NCI-H82 (cell line): ENCODE results near the gene TUBB3.
"Not testable (repeated sequence)": the region's sequence is repeated elsewhere in the genome, so short reads cannot be mapped to it uniquely, and the experiment has no call there.

Experiments
- DNase-seq: peaks from one replicate; lab custom pipeline; 2025; lab: John Stamatoyannopoulos, UW

The TUBB3 gene

DNA sequence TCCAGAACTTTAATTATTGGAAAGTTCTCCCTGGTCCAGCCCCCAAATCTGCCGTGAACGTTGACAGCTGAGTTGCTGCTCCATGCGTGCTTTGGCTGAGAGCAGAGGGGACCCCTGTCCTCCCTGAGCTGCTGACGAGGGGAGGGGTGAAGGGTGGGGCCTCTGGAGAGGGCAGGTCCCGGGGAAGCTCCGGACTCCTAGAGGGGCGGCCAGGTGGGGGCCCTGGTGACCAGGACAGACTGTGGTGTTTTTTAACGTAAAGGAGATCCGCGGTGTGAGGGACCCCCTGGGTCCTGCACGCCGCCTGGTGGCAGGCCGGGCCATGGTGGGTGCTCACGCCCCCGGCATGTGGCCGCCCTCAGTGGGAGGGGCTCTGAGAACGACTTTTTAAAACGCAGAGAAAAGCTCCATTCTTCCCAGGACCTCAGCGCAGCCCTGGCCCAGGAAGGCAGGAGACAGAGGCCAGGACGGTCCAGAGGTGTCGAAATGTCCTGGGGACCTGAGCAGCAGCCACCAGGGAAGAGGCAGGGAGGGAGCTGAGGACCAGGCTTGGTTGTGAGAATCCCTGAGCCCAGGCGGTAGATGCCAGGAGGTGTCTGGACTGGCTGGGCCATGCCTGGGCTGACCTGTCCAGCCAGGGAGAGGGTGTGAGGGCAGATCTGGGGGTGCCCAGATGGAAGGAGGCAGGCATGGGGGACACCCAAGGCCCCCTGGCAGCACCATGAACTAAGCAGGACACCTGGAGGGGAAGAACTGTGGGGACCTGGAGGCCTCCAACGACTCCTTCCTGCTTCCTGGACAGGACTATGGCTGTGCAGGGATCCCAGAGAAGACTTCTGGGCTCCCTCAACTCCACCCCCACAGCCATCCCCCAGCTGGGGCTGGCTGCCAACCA lies 4.4 kb upstream of the TUBB3 start, which contains the start of gene MC1R:
Gene MC1R (plus strand): TSS at position 410 of the 895 bp plus-strand sequence. CDS start 397 bp downstream, at position 807.
- peak; percentile 72 for DNase-seq

DNA sequence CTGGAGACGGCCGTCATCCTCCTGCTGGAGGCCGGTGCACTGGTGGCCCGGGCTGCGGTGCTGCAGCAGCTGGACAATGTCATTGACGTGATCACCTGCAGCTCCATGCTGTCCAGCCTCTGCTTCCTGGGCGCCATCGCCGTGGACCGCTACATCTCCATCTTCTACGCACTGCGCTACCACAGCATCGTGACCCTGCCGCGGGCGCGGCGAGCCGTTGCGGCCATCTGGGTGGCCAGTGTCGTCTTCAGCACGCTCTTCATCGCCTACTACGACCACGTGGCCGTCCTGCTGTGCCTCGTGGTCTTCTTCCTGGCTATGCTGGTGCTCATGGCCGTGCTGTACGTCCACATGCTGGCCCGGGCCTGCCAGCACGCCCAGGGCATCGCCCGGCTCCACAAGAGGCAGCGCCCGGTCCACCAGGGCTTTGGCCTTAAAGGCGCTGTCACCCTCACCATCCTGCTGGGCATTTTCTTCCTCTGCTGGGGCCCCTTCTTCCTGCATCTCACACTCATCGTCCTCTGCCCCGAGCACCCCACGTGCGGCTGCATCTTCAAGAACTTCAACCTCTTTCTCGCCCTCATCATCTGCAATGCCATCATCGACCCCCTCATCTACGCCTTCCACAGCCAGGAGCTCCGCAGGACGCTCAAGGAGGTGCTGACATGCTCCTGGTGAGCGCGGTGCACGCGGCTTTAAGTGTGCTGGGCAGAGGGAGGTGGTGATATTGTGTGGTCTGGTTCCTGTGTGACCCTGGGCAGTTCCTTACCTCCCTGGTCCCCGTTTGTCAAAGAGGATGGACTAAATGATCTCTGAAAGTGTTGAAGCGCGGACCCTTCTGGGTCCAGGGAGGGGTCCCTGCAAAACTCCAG lies 3.4 kb upstream of the TUBB3 start:
- DNase-seq: no peak

DNA sequence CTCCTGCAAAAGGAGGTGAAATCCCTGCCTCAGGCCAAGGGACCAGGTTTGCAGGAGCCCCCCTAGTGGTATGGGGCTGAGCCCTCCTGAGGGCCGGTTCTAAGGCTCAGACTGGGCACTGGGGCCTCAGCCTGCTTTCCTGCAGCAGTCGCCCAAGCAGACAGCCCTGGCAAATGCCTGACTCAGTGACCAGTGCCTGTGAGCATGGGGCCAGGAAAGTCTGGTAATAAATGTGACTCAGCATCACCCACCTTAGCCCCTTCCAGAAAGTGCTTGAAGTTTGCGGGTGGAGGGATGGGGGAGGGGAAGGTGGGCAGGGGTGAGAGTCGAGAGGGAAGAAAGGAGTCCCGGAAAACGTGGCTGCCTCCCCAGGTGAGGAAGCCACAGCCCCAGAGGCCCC lies 2.4 kb upstream of the TUBB3 start:
- DNase-seq: no peak

DNA sequence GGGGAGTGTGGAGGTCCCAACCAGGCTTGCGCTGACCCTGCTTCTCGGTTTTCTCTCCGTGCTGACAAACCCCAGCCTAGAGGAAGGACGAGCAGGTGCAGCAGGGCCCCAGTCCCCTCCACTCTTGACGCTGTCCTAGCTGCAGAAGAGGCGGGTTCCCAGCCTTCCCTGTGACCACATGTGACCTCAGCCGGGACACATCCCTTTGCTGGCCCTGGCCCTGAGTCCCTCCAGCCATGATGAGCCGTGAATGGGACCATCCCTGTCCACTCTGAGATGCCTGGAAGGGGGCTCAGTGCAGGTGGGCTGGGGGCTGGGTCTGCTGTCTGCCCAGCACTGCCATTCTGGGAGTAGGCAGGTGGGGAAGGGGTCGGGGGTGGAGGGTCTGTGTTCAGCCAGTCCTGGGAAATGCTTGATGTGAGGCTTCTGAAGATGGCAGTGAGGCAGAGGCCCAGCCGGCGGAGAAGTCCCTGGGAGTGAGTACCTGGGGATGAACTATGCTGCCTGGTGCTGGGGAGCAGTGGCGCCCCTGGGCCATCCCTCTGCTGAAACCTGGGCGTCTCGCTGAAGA lies 1.9 kb upstream of the TUBB3 start:
- no peak for DNase-seq

DNA sequence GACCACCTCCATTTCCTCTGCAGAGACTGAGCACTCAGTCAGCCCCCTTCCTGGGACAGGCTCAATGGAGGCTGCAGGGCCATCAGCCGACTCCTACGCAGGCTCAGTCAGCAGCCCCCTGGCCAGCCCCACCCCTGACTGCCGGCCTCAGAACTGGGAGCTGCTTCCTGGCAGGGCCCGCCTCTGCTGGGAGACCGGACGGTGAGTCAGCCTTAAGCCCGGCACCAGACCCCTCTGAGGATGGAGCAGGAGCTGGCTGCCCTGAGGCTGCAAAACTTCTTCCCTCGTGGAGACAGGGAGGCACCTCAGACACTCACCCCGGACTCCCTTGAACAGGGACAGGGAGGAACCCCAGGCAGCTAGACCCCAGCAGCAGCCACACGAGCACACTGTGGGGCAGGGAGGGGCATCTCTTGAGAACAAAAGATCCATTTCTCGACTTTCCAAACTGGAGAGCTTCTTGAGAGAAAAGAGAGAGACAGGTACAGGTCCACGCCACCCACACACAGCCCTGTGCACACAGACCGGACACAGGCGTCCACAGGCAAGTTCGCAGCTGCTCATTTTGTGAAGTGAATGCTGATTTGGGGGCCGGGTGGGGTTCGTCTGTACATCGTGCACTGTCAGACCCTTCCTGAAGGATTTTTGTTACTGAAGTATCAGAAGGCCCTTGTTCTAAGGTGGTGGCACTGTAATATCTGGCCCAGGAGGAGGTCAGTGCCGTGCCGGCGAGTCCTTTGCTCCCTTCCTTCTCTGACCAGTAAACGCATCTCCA lies 1.3 kb upstream of the TUBB3 start:
- DNase-seq: peak; percentile 70

DNA sequence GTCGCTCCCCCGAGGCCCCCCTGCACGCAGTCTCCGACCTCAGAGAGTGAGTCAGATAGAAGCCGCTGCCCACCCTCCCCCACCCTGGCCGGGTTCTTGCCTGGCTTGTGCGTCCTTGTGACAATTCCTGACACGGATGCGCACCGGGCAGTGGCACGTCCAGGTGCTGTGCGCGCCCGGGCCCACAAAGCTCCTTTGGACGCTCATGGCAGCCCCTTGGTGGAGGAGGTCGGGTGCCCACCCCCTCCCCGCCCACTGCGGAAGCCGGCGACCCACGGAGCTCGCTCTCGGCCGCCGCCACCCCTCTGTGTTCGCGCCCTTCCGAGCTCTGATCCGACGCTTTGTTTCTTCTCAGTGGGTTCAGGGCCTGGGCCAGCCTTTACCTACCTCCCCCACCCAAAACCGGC lies 662 bp upstream of the TUBB3 start:
- peak; percentile 80 for DNase-seq

DNA sequence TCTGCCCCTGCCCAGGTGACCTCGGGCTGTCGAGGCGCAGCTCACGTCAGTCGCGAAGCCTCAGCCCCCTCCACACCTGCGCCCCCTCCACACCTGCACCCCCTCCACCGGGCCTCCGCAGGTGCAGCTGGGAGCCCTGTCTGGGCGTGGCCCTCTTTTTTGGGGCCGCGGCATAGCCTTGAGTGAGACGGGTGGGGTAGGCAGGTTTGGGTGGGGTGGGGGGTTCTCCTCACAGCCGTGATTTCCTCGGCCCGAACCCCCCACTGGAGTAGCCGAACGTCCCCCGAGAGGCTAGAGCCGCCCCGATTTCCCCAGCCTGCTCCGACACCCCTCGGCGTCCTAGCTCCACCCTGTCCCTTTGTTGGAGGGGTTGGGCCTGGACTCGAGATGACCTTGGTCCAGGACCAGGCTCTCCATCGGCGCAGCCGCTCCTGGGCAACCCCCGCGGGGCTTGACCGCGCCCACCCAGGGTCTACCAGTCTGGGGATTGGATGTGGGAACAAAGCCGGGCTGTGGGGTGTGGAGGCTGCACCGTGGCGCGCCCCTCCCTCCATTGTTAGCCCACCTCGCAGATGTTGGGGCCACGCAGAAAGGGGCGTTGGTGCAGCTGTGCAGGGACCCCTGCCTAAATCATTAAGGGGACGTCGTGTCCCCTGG lies 626 bp downstream of the TUBB3 start:
- DNase-seq: peak; percentile 69

DNA sequence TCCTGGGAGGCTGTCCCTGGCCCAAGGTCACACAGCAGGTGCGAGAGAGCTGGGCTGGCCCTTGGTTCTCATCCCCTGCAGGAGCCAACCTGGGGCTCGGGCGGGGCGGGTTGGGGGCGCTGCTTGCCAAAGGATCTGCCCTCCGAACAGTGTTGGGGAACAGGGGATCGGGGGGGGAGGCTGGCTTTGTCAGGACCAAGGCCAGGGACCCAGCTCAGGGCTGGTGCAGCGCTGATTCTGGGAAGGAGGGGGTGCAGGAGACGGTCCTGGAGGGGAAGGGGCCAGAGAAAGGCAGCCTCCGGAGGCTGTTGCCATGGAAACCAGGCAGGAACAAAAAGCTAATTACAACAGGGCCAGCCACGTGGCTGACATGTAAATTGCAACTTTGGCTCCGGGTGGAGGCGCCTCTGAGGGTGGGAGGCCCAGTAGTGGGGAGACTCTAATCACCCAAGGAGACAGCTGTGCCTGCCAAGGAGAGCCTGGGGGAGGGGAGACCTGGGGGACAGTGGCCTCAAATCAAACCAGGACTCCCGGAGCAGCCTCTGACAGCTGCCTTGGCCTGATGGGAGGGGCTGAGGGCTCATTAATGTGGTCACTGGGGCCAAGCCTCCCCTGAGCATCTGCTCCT lies 1.3 kb downstream of the TUBB3 start:
- DNase-seq: peak; percentile 82

DNA sequence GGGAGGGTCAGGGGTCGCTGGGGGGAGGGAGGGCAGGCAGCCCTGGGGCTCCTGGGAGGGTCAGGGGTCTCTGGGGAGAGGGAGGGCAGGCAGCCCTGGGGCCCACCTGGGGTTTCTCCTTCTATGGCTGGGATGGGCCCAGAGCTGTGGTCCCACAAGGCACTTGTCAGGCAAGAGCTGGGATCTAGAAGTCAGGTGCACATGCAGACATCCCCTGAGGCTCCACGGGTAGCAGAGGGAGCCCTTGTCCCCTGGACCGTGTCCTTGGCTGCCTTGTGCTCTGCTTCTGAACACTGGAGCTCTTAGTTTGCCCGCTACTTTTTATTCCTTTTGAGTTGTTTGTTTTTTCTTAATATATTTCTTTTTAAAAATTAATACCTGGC lies 1.8 kb downstream of the TUBB3 start:
- DNase-seq: peak; percentile 78

DNA sequence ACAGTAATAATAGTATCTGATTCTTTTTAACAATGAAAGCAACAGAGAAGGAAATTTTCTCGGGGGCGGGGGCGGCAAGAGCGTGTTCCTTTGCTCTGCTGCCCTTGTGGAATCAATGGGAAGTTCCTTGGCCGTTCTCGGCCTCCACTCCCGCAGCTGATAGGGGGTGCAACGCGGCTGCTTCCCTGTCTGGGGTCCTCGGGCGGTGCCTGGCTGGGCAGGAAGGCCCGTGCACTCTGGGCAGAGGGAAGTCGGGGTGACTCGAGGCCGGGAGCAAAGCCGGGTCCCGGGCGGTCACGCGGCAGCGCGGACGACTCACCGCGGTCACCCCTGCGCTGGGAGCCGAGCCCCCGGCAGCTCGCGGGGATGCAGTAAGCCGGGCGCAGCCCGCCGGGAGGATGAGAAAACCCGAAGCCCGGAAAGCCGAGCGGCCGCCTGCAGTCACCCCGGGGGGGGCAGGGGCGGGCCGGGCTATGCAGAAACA lies 2.5 kb downstream of the TUBB3 start:
- peak; percentile 58 for DNase-seq

DNA sequence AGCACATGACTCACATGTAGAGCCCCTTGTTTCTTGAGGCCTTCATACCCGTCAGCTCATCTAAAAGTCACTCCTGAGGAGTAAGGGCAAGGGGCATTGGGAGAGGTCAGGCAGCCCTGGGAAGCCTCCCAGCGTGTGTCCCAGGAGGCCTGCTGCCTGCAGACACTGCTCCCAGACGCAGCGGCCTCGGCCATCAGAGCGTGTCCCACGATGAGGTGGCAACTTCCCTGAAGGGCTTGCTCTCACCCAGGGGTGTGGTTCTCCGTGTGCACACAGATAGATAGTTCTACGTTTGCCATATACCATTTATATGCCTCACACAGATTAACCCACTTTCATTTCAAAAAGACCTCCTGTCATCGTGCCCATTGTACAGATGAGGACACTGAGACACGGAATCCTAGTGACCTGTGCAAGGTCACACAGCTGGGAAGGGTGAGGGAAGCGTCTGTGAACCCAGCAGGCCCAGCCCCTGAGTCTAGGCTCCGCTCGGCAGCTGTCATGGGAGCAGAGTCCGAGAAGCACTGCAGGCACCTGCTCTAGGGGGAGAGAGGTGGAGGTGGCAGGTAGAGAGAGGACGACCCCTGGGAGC lies 8.3 kb downstream of the TUBB3 start:
- DNase-seq: no peak

DNA sequence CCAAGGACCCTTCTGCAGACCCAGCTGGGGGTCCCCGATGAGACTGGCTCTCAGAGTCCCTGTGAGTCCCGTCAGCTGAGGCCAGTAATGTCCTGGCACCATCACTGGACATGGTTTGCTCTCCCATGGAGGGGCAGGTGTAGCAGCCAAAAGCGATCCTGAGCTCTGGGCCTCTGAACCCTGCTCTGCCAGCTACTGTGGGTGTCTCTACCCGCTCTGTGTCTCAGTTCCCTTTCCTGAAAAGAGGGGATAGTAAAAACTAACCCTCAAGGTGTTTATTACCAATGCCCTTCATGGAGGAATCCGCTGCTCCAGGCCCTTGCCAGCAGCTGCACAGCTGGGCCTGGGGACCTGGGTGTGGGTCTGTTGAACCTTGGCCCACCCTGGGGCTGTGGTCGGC lies 8.8 kb downstream of the TUBB3 start:
- no peak for DNase-seq

DNA sequence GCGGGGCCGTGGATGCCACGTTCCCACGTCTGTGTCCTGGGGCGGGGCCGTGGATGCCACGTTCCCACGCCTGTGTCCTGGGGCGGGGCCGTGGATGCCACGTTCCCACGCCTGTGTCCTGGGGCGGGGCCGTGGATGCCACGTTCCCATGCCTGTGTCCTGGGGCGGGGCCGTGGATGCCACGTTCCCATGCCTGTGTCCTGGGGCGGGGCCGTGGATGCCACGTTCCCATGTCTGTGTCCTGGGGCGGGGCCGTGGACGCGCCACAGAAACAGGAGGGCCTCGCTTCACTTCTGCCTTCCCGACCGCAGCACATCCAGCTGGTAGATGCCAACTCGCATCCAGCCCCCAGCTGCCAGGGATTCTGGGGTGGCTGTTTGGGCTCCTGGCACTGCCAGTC lies 10.9 kb downstream of the TUBB3 start:
- DNase-seq: not testable (repeated sequence)

DNA sequence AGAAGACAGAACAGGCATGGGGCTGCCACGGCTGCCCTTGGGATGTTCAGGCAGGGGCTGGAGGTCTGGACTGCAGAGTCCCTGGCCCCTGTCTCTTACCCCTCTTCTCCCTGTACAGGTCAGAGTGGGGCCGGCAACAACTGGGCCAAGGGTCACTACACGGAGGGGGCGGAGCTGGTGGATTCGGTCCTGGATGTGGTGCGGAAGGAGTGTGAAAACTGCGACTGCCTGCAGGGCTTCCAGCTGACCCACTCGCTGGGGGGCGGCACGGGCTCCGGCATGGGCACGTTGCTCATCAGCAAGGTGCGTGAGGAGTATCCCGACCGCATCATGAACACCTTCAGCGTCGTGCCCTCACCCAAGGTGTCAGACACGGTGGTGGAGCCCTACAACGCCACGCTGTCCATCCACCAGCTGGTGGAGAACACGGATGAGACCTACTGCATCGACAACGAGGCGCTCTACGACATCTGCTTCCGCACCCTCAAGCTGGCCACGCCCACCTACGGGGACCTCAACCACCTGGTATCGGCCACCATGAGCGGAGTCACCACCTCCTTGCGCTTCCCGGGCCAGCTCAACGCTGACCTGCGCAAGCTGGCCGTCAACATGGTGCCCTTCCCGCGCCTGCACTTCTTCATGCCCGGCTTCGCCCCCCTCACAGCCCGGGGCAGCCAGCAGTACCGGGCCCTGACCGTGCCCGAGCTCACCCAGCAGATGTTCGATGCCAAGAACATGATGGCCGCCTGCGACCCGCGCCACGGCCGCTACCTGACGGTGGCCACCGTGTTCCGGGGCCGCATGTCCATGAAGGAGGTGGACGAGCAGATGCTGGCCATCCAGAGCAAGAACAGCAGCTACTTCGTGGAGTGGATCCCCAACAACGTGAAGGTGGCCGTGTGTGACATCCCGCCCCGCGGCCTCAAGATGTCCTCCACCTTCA lies 11.7 kb downstream of the TUBB3 start:
- no peak for DNase-seq

DNA sequence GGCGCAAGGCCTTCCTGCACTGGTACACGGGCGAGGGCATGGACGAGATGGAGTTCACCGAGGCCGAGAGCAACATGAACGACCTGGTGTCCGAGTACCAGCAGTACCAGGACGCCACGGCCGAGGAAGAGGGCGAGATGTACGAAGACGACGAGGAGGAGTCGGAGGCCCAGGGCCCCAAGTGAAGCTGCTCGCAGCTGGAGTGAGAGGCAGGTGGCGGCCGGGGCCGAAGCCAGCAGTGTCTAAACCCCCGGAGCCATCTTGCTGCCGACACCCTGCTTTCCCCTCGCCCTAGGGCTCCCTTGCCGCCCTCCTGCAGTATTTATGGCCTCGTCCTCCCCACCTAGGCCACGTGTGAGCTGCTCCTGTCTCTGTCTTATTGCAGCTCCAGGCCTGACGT lies 12.5 kb downstream of the TUBB3 start:
- not testable (repeated sequence) for DNase-seq

DNA sequence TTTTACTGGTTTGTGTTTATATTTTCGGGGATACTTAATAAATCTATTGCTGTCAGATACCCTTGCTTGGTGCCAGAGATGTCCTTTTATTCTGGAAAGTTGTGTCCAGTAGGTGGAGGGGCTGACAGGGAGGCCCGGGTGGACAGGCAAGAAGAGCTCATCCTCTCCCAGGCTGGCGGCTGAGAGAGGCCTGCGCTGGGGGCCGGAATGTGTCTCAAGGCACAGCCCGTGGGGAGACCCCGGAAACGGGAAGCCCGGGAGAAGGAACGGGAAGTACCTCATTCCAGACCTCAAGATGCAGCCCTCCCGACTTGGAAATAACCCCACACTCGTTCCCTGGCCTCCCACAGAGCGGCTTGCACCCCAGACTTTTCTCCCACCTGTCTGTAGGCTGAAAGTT lies 12.9 kb downstream of the TUBB3 start:
- no peak for DNase-seq

DNA sequence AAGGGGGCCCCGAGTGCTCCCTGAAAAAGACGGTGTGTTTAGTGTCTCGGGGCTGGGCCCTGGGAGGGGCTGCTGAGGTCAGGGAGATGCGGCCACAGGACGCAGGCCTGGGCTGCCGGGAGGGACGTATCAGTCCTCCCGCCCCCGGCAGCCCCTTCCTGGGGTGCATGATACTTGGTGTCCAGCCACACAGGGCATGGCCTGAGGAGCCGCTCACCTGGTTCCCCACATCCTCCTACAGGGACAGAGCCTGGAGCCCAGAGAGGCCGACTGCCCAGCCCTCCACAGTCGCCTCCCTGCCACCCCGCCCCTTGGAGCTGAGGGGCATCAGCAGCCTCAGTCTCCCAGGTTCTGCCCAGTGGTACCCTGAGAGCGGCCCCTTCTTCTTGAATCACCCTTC lies 13.4 kb downstream of the TUBB3 start:
- no peak for DNase-seq

DNA sequence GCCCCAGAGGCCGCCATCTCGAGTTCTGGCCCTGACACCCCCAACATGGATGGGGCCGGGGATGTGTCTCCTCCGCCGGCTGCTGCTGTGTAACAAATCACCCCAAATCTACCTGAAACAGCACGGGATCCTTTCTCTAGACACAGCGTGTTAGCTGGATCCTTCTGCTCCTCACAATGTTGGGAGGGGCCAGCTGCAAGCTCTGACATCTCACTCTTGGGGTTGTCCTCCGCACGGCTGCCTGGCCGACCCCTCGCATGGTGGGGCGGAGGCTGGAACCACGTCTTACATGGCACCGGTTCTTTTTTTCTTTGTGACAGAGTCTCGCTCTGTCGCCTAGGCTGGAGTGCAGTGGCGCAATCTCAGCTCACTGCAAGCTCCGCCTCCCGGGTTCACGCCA lies 13.8 kb downstream of the TUBB3 start:
- DNase-seq: no peak
